GM13977 (cell line): ENCODE measurements around the gene SLC13A2.

ENCODE experiments used
- DNase-seq: peaks from one replicate; pipeline ENCODE4 v3.0.0; 2012; ENCODE audit warnings: low spot score
- CTCF ChIP-seq: IDR thresholded peaks from 2 replicates; pipeline ENCODE4 v1.5.1; 2012; ENCODE audit warnings: mild to moderate bottlenecking, control low read depth; ENCODE audit not compliant: insufficient read depth; ENCODE audit errors: extremely low read depth, missing control alignments
- in situ Hi-C: fragments of 300-500 bp; cut with MboI; formaldehyde crosslinking; loops from one replicate; pipeline ENCODE4 v1.12.0; 2022; ENCODE audit warnings: low sequenced_read_pairs, low pct_unique_long_range_greater_than_20kb, mixed read lengths, inconsistent platforms; ENCODE audit not compliant: unreplicated experiment

Gene SLC13A2

DNA sequence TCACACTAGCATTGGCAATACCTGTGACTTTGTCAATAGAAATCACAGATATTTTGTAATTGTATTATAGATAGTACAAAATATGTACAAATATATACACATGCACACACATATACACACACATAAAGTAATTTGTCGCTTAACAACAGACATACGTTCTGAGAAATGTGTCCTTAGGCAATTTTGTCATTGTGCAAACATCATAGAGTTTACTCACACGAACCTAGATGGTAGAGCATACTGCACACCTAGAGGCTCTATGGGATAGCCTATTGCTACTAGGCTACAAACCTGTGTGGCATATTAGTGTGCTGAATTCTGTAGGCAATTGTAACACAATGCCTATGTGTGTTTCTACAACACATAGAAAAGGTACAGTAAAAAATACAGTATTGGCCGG is 68.0 kb downstream of the SLC13A2 start:
- TF ChIP-seq CTCF, result no peak
- in situ Hi-C loops, result loop anchor here (25.0 kb wide), 1 partner anchor 154 kb away; no protein-coding TSS in a partner anchor
- no peak for DNase-seq

GRCh38 chr17:28544402-28545140 is 71.1 kb downstream of the SLC13A2 start:
- DNase-seq, result no peak
- TF ChIP-seq CTCF, result no peak
- in situ Hi-C loops, result loop anchor here (5.0 to 25.0 kb wide), 2 partner anchors 47 to 157 kb away; no protein-coding TSS in a partner anchor

- no peak for TF ChIP-seq CTCF
- DNase-seq, result no peak
- in situ Hi-C loops, result loop anchor here (5.0 to 25.0 kb wide), 2 partner anchors 48 to 158 kb away; no protein-coding TSS in a partner anchor
Measured at GRCh38 chr17:28545141-28545503, 71.7 kb downstream of the SLC13A2 start.

- no peak for DNase-seq
- in situ Hi-C loops, result loop anchor here (5.0 to 25.0 kb wide), 2 partner anchors 49 to 159 kb away; no protein-coding TSS in a partner anchor
- TF ChIP-seq CTCF, result no peak
Measured at GRCh38 chr17:28545787-28546415, 72.5 kb downstream of the SLC13A2 start.

DNA sequence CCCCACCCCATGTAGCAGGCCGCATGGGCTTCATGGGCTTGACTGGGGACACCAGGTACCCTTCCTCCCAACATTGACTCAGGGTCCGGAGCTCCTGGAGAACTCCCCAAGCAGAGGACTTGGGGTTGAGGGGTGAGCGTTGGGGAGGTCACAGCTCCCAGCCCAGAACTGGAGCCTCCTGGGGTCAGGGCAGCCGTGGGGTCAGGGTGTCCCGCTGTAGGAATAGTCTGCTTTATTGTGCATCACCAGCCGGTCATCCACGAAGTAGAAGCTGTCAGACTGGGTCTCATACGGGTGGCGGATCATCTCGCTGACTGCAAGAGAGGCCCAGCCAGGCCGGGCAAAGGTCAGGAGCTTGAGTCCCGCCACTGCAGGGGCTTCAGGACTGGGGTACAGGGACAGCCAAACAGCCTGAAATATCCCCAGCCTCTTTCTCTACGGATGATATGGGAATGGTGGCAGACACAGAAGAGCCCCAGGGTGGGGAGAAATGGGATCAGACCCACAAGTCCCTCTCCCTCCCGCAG is 73.7 kb downstream of the SLC13A2 start:
- no peak for TF ChIP-seq CTCF
- in situ Hi-C loops, result loop anchor here (5.0 to 25.0 kb wide), 2 partner anchors 50 to 160 kb away; no protein-coding TSS in a partner anchor
- DNase-seq, result no peak
